Keratinocyte (primary cell): ENCODE data around the gene GPM6B. TPM values are rescaled to one million over a fixed set of nuclear protein-coding genes. Genes with fewer than 3 reads are reported as not detected.

Experiments used
- DNase-seq: peaks from one replicate; pipeline ENCODE4 v3.0.0-alpha.2; 2011; ENCODE audit warnings: low read depth, missing footprints, low spot score
- FAIRE-seq: peaks from 2 replicates; lab custom pipeline; 2011; peaks lifted over from hg19 to GRCh38; lab: Jason Lieb, UNC
- H2AFZ ChIP-seq: 2 replicates; pipeline ENCODE4 v1.6.0; 2012; ENCODE audit warnings: low read length, control low read depth, inconsistent platforms; ENCODE audit not compliant: control insufficient read depth
- H3K27ac ChIP-seq: 2 replicates; pipeline ENCODE4 v1.5.1; 2011; ENCODE audit warnings: low read length; ENCODE audit not compliant: control insufficient read depth, insufficient read depth
- H3K27me3 ChIP-seq: 3 replicates; pipeline ENCODE4 v1.6.0; 2011; ENCODE audit warnings: low read length; ENCODE audit not compliant: control insufficient read depth, insufficient read depth; ENCODE audit errors: extremely low read depth
- H3K36me3 ChIP-seq, 2 experiments: 2 replicates in 1 of 2; 3 replicates in 1 of 2; pipeline ENCODE4 v1.5.1; 2011; ENCODE audit warnings: low read length in 2 of 2, mild to moderate bottlenecking in 1 of 2; ENCODE audit not compliant: control insufficient read depth in 2 of 2, insufficient read depth in 2 of 2; ENCODE audit errors: extremely low read depth in 1 of 2
- H3K4me1 ChIP-seq: 3 replicates; pipeline ENCODE4 v1.5.1; 2011; ENCODE audit warnings: low read length; ENCODE audit not compliant: control insufficient read depth, insufficient read depth; ENCODE audit errors: extremely low read depth
- H3K4me2 ChIP-seq: 3 replicates; pipeline ENCODE4 v1.6.0; 2011; ENCODE audit warnings: low read depth, low read length; ENCODE audit not compliant: control insufficient read depth, insufficient read depth; ENCODE audit errors: extremely low read depth
- H3K4me3 ChIP-seq, 3 experiments: fragments of 200-600 bp in 1 of 3; sonication (generic) in 1 of 3; 2 replicates in 2 of 3; 3 replicates in 1 of 3; pipeline ENCODE4 v1.5.1; 2011 to 2016; ENCODE audit warnings: low read length in 3 of 3, mild to moderate bottlenecking in 3 of 3, control low read depth in 2 of 3, inconsistent platforms in 1 of 3, low read depth in 1 of 3, mixed read lengths in 1 of 3, mixed run types in 1 of 3, moderate library complexity in 1 of 3; ENCODE audit not compliant: control insufficient read depth in 2 of 3, insufficient read depth in 2 of 3; ENCODE audit errors: extremely low read depth in 1 of 3
- H3K79me2 ChIP-seq: 2 replicates; pipeline ENCODE4 v1.6.0; 2012; ENCODE audit warnings: low read length; ENCODE audit not compliant: control insufficient read depth, insufficient read depth
- H3K9ac ChIP-seq: 3 replicates; pipeline ENCODE4 v1.6.0; 2011; ENCODE audit warnings: low read length; ENCODE audit not compliant: control insufficient read depth, insufficient read depth; ENCODE audit errors: extremely low read depth
- H3K9me1 ChIP-seq: 3 replicates; pipeline ENCODE4 v1.6.0; 2011; ENCODE audit warnings: low read length; ENCODE audit not compliant: control insufficient read depth, insufficient read depth; ENCODE audit errors: extremely low read depth
- H3K9me3 ChIP-seq: 2 replicates; pipeline ENCODE4 v1.5.1; 2012; ENCODE audit warnings: low read depth, low read length; ENCODE audit not compliant: control insufficient read depth
- H4K20me1 ChIP-seq: 3 replicates; pipeline ENCODE4 v1.6.0; 2011; ENCODE audit warnings: low read length; ENCODE audit not compliant: control insufficient read depth, insufficient read depth; ENCODE audit errors: extremely low read depth
- CTCF ChIP-seq, 3 experiments: IDR thresholded peaks in 1 of 3; conservative IDR thresholded peaks in 1 of 3; optimal IDR thresholded peaks in 1 of 3; 2 replicates in 2 of 3; 3 replicates in 1 of 3; pipeline versions ENCODE3 to v1.5.1; 2011; ENCODE audit warnings: low read length in 3 of 3, mild to moderate bottlenecking in 3 of 3, moderate library complexity in 2 of 3, control low read depth in 1 of 3, inconsistent platforms in 1 of 3; ENCODE audit not compliant: insufficient read depth in 2 of 3; ENCODE audit errors: extremely low read depth in 1 of 3
- EZH2 ChIP-seq: IDR thresholded peaks from one replicate; pipeline ENCODE4 v1.6.1; 2012; ENCODE audit warnings: inconsistent platforms, mild to moderate bottlenecking, low read length, moderate library complexity
- dilution Hi-C: fragments of 300-500 bp; cut with MboI; formaldehyde crosslinking; loops from one replicate; pipeline ENCODE4 v1.7.0; 2020; ENCODE audit warnings: low sequenced_read_pairs; ENCODE audit not compliant: extremely low pct_ligation_motif_present
- polyA plus RNA-seq, 5 experiments: library from polyadenylated mRNA; depleted of rRNA in 3 of 5; stranded (reverse) in 3 of 5; stranded (forward) in 1 of 5; unstranded in 1 of 5; fragments of >200 nt; gene quantifications; 1 replicate in 1 of 5; 2 replicates in 3 of 5; 3 replicates in 1 of 5; pipeline versions ENCODE4 v1.2.1 to v1.2.3, GENCODE V29; 2011 to 2012; ENCODE audit warnings: missing spikeins in 2 of 5, low read depth in 1 of 5, low replicate concordance in 1 of 5

The GPM6B gene
- polyA plus RNA-seq, 1 donor (not counting 4 experiments of a cell fraction or from before 2014, with no cell fraction given) = 0.26 TPM

- H3K9me1 ChIP-seq = no peaks in the 10 kb centered on the region
- DNase-seq (no peak), FAIRE-seq (no peak)
- no peak overlapping the region for H2AFZ ChIP-seq
- TF ChIP-seq EZH2 (no peak), CTCF (optimal IDR thresholded peaks at IDR 0.05 in 1 of 3, IDR thresholded peaks at IDR 0.05 in 1 of 3, conservative IDR thresholded peaks at IDR 0.05 in 1 of 3; ENCODE audit: extremely low read depth in 1 of 3, insufficient read depth in 2 of 3, low read length in 3 of 3) (no peak)
- H3K4me1 ChIP-seq = no peaks in the 10 kb centered on the region
- no peak overlapping the region for H3K4me2 ChIP-seq
- H3K9me3 ChIP-seq = no peaks in the 10 kb centered on the region
- no peak overlapping the region for H3K4me3 ChIP-seq
- H4K20me1 ChIP-seq = no peaks in the 10 kb centered on the region
- no peak overlapping the region for H3K27ac ChIP-seq
- H3K36me3 ChIP-seq = no peaks in the 10 kb centered on the region
- H3K9ac ChIP-seq = no peak overlapping the region
- dilution Hi-C loops = no loop called here
- peaks cover 15% of the 10 kb centered on the region for H3K27me3 ChIP-seq
- H3K79me2 ChIP-seq = no peaks in the 10 kb centered on the region
Measured at GRCh38 chrX:13798184-13798583, 18.7 kb downstream of the GPM6B start.

- no peak overlapping the region for H3K4me2 ChIP-seq
- no peak overlapping the region for H3K27ac ChIP-seq
- TF ChIP-seq CTCF (optimal IDR thresholded peaks at IDR 0.05 in 1 of 3, IDR thresholded peaks at IDR 0.05 in 1 of 3, conservative IDR thresholded peaks at IDR 0.05 in 1 of 3; ENCODE audit: extremely low read depth in 1 of 3, insufficient read depth in 2 of 3, low read length in 3 of 3) (no peak), EZH2 (no peak)
- no peak overlapping the region for H3K4me3 ChIP-seq
- no peaks in the 10 kb centered on the region for H3K4me1 ChIP-seq
- no peaks in the 10 kb centered on the region for H3K36me3 ChIP-seq
- DNase-seq (no peak), FAIRE-seq (no peak)
- no peaks in the 10 kb centered on the region for H3K79me2 ChIP-seq
- H3K9me1 ChIP-seq = no peaks in the 10 kb centered on the region
- no peak overlapping the region for H2AFZ ChIP-seq
- no peaks in the 10 kb centered on the region for H4K20me1 ChIP-seq
- H3K9me3 ChIP-seq = no peaks in the 10 kb centered on the region
- peaks cover 10% of the 10 kb centered on the region for H3K27me3 ChIP-seq
- dilution Hi-C loops = no loop called here
- no peak overlapping the region for H3K9ac ChIP-seq
Measured at GRCh38 chrX:13797512-13797911, 19.4 kb downstream of the GPM6B start.
